HG02763 (cell line): ENCODE measurements around the gene MYO1D.

Source experiments
- ATAC-seq: cut with Tn5 transposase; IDR thresholded peaks from one replicate; pipeline ENCODE4 v1.9.1; 2021; ENCODE audit warnings: mild to moderate bottlenecking, moderate library complexity; ENCODE audit not compliant: unreplicated experiment

MYO1D gene

DNA sequence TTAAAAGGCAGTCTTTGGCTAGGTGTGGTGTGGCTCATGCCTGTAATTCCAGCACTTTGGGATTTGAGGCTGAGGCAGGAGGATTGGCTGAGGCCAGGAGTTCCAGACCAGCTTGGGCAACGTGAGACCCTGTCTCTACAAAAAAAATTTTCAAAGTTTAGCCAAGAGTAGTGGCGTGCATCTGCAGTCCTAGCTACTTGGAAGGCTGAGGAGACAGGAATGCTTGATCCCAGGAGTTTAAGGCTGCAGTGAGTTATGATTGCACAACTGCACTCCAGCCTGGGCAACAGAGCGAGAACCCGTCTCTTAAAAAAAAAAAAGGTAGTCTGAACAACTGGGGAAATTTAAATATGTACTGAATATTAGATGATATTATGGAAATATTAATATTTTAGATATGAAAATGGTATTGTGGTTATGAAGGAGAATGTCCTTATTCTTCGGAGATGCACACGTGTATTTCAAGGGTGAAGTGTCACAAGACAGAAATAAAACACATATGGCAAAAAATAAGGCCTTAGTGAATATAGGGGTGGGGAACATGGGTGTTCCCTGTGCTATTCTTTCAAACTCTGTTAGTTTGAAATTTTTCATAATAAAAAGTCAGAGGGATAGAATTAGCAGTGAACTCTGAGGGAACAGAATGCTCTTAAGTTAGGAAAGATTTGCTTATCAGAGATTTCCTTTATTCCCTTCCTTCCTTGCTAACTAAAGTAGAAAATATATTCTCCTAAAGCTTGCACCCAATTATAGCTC is 245.4 kb downstream of the MYO1D start:
- ATAC-seq, result no peak

DNA sequence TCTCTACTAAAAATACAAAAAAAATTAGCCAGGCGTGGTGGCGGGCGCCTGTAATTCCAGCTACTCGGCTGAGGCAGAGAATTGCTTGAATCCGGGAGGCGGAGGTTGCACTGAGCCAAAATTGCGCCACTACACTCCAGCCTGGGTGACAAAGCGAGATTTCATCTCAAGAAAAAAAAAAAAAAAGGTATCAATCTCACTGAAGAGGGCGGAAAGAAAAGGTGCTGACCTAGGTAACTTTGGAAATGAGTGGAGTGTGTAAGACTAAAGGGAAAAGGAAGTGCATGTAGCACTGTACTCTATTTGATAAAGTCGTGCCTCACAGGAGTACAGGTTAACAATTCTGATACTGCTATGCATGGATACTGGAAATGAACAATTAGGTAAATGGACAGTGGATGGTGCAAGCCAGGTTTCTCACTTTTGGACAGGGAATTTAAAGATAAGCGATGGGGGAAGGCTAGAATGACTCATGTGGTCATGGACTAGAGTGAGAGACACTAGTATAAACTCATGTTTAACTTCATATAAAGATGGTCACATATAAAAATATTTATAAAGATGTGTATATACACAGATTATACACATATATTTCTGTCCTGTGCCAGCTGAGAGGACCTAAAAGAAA is 247.2 kb downstream of the MYO1D start:
- ATAC-seq, result no peak

DNA sequence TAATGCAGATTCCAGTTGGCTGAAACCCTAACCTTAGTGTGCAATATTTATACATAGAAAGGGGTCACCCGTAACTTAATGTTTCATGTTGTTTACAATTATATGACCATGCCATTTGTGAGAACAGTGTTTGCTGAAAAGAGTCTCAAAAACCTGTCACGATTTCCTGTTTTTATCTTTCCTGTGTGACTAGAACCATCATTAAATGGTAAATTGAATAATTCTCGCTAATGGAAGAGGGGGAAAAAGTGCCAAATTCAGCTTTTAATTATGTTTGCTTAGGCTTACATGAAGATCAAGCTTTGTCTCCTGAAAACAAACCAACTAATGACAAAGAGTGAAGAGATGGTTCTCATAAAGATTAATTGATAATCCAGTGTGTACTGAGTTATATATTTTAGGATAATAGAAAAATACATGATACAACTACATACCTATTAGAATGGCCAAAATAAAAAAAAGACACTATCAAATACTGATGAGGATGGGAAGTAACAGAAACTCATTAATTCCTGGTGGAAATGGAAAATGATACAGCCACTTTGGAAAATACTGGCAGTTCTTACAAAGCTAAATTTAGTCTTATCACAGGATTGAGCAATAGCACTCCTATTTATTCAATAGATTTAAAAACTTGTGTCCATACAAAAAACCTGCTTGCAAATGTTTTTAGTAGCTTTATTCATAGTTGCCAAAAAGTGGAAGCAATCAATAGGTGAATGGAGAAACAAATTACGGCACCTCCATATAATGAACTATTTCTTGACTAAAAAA is 248.5 kb downstream of the MYO1D start:
- no peak for ATAC-seq

DNA sequence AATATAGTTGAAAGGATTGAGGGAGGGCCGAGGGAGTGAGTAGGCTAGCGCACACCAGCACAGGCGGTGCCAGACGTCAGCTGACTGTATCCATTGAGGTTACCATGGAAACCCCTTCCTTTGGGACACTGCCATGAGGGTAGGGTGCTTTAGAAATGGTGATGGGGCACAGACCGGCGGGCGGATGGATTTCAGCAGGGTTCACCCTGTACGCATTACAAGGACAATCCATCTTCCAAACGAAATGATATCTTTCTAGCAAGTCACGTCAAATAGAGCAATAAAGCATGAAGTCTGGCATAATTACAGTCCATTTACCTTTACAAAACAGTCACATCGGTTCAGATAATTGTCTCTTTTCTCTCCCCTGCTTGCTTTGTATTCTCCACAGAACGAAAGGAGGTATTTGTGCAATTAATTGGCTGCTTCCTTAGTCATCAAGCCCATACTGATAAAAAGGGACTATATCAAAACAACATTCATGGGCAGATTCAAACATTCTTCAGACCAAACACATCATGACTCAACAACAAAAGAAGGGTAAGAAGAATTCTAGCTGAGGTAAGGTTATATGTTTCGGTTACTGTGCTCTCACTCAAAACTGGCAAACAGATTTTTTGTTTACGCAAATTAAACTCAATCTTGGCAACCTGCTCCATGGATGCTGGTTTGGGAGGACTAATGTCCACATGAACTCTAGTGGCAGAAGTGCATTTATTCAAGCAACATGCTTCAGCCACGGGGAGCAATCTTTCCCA is 249.5 kb downstream of the MYO1D start:
- no peak for ATAC-seq

DNA sequence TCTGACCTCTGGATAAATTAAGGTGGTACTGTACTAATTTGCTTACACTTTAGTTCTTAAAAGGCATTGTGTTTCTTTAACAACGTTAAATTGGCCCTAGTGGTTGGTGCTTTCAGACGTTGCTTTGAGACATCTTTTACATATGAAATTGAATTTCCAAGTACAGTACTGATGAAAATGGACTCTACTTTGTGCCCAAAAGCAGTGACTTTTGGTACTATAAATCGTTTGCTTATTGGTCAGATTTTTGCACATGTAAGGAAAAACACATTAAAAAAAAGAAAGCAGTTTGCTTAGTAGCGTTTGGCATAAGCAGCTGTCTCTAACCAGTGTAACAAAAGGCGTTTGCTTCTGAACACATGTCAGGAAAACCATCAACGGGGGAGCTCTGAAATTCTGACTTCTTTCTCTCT is 250.5 kb downstream of the MYO1D start:
- no peak for ATAC-seq

DNA sequence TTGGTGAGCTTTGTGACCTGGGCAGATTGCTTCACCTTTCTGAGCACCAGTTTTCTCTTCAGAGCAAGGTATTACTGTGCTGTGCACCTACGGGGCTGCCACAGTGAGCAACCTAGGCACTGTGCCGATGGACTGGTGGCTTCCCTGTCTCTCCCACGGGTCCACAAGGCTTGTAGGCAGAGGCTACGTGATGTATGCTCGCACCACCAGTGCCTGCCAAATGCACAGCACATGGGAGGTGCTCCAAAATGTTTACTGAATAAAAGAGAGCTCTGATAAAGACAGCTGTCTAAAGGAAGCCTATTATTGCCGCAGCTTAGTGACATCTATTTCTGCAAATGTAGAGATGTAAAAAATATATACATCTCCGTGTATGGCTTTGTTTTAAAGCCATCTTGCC is 251.0 kb downstream of the MYO1D start:
- no peak for ATAC-seq

DNA sequence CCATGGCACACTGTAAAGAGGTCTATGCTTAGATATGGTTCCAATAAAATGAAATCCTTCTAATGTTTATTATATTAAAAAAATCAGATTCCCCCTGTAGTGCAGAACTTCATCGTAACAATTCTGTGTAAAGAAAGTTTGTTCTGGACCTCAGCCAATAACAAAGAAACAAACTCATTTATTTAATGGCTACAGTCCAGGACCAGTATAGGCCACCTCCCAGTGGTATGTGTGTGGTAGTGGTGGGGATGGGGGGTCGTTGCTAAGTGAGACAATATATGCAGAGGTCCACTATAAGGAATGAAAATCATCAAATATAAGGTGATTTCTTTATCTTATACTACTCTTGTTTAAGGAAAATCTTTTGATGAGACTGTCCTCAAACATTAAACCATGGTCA is 253.7 kb downstream of the MYO1D start:
- ATAC-seq, result no peak

DNA sequence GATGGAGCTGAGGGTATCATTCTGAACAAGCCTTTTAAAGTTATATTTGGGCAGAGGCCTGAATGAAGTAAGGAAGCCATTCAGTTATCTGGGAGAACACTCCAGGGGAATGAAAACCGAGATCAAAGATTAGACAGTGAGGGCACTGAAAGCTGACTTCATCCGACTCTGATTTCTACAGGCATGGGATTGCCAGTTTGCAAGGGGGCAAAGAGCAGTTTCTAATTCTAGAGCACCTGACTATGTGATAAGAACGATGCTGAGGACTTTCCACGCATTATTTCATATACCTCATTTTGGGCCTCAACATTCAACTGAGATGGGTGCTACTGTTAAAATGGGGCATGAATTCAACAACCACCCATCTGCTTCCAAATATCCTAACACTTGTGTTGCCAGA is 254.4 kb downstream of the MYO1D start:
- ATAC-seq, result no peak

DNA sequence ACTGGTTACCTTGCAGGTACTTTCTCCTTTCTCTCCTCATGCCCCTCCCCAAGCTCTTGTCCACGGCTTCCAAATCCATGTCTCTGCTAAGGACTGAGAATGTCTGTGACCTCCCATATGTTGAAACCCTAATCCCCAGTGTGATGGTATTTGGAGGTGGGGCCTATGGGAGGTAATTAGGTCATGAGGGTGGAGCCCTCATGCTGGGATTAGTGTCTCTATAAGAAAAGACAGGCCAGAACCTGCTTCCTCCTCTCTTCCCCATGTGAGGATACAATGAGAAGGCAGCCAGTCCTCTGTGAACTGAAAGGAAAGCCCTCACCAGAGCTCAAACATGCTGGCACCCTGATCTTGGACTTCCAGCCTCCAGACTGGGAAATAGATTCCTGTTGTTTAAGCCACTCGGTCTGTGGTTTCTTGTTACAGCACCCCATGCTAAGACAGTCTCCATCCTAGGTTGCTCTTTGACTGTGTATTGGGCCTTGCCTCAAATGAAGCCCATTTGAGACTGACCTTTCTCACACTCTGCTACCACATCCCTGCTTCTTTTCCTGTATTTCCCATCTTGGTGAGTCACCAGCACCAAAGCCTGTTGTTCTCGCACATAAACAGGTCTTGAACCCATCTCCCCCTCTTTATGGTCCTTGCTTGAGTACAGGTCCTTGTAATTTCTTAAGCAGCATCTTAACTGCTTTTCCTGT is 255.2 kb downstream of the MYO1D start:
- no peak for ATAC-seq

DNA sequence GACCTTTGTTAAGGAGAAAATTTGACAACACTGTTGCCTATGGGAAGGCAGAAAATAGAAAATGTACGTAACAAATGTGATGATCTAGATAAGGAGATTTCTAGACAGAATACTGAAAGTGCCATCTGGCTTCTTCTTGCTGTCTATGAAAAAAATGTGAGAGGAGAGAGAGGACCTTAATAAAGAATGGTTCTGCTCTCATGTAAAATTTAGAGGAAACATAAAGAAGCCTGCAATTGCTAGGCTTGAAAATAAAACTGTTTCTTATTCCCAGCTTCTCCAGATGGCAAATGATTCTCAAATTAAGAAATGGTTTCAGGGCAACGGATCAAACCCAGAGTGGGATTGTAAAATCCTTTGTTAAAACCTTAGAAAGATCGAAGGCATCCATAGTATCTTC is 261.6 kb downstream of the MYO1D start:
- ATAC-seq, result no peak

DNA sequence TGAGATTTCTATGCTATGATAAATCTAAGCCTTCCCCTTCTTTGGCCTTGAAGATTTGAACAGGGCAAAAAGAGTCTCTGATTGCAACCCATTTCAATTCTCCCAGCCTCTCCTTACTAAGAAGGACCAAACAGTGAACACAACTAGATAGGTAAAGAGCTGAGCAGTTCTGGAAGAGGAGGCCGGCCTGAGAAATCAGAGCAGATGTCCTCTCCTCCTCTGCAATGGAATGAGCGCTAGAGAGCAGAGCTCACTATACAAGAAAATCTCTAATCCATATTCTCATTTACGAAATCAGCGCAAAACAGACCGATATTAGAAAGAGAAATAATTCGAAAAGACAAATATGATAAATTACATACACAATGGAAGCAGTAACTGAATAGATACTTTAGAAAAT is 266.0 kb downstream of the MYO1D start:
- ATAC-seq, result no peak

DNA sequence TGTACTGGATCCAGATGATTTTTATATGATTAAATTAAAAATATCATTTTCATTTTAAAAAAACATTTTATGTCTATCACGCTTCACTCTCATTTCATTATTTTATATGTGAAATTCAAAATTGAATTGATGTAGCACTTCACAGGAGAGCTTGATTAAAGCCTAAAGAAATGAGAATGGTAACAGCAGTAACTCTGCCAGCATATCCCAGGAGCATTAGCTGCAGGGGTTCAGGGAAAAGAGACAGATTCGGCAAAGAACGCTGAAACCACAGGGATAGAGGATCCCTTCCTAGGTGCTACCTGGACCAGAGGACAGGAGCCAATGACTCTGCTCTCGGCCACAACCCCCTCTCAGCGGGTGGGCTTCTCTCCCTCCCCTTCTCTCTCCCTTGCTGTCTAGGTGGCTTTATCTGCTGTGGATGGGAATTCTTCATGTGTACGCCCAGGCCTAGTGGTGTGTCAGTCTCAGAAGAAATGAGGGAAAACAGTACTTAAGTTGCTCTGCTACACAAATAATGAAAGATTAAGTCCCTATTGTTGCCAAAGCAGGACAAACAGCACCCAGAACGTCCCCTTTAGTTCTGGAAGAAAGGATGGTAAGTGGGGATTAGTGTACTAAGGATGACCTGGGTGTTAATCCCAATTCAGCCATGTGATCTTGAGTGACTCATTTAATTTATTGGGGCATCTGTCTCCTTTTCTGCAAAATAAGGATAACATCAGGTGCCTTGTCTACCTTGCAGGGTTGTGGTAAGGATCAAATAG is 266.9 kb downstream of the MYO1D start:
- no peak for ATAC-seq

DNA sequence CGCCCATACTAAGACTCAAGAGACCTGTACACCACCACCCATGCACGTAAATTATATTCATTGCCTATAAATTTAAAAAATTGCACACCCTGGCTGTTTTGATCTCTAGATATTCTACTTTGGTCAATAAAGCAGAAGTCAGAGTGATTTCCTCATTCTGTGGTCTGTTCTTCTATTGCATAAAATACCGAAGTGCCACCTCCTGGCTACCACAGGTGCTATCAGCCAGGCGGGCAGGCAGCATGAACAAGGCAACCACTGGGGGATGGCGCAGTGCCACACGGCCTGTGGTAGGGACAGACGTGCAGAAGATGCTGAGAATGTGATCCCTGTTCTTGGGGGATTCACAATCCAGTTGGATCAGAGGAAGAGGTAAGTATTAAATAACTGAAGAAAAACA is 267.8 kb downstream of the MYO1D start:
- no peak for ATAC-seq

DNA sequence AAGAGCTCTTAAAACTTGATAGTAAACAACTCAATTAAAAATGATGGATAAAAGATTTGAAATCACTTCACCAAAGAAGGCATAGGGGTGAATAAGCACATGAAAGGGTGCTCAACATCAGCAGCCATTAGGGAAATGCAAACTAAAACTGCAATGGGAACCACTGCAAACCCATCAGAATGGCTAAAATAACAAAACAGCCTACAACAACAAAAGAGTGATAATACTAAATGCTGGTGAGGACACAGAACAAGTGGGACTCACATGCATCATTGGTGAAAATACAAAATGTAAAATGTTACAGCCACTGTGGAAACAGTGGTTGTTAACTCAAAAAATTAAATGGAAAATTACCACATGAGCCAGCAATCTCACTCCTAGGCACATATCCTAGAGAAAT is 268.7 kb downstream of the MYO1D start:
- ATAC-seq, result no peak

DNA sequence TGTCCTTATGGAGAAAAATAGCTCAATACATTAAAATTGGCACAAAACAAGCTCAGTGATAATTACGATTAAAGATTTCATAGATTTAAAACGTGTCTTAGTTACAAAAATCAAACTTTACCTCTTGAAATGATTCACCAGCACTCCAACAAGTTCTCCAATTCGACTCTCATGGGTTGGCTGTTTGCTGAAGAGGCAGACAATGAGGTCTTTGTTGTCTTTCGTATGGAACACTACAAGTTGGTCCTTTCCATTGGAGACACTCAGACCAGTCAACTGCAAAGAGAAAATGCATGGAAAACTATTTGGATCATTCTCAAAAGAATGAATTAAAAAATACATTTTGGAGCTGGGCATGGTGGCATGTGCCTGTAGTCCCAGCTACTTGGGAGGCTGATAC is 272.0 kb downstream of the MYO1D start:
- no peak for ATAC-seq

DNA sequence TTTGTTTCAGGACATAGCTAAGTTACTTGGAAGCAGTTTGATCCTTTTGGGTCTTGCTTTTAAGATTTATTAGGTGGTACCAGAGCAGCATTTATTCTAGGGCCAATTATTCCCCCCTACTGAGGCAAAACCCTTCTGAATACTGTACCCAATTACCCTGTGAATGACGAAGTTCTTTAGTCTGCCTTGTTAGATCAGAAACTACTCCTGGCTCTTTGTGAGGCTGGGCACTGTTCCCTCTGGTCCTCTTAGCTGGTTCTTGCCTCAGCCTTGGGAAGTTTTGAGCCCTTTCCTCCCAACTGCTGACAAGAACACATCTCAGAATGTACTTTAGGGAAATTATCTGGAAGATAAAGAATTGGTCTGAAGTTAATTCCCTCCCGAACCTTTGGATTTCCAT is 274.5 kb downstream of the MYO1D start:
- ATAC-seq, result no peak

DNA sequence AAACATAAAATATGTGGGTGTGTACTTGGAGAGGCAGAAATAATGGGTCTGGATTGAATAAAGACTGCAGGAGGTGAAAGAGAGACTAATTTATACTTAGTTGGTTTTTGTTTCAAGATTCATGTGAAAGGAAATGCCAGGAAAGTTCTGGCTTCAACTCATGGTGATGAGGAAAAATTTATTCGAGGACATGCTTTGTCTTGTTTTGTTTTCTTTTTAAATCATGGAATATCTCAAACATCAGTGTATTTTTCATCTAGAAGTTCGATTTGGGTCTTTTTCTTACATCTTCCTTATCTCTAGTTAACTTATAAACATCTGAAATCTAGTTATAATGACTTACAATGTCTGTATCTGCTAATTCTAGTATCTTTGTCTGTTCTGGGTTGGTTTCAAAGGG is 275.1 kb downstream of the MYO1D start:
- no peak for ATAC-seq

DNA sequence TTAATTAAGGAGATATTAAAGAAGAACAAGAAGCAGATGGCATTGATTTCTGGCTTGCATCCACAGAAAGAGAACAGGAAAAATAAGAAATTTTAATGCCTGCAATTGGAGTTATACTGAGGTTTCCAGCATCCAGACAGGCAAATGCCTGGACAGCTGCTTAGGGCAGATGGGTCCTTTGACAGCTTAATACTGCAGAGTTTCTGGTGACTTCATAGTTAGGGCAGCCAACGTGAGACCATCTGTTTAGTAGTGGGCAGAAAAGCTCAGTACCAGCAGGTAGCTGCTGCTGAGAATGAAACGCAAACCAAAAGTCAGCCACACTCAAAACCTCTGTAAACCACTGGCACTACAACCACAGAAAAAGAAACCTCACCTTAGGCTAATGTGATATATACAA is 280.3 kb downstream of the MYO1D start:
- ATAC-seq, result peak; percentile 45

DNA sequence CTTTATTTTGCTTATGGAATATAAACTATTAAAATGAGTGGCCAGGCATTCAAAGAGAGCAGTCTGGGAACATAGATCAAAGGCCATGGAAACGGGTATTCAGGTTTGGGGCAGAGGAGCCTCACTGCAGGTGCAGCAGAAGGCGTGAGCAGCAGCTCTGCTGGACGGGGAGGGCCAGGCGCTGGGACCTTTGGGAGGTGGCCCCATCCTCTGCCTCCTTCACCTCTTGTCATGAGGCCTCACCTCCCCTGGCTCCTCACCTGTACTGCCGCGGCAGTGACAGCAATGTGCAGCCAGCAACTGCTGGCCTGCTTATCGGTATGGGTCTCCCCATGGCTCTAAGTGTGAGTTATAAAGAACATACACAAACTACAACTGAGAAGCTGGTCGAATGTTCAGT is 280.7 kb downstream of the MYO1D start:
- no peak for ATAC-seq

DNA sequence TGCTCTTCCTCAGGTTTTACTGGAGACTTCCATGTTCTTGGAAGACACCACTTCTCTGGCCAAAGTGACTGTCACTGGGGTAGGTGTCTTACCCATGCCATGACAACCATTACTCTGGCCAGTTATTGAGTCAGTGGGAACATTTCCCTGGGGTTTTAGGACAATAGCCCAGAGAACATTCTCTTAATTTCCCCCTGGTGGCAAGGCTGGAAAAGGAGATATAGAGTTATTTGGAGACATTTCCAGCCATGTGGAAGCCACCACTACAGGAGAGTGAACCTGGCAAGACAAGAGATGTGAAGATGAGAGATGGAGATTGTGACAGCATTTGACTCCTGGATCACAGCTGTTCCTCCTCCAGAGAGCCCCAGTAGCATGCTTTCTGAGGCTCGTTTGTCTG is 283.9 kb downstream of the MYO1D start:
- no peak for ATAC-seq
